HFFc6 (cell line): ENCODE measurements around the gene POC1A. TPM values are rescaled to one million over a fixed set of nuclear protein-coding genes. Genes with fewer than 3 reads are reported as not detected.

Source experiments
- DNase-seq: peaks from one replicate; pipeline ENCODE4 v3.0.0-alpha.2; 2018
- H3K27ac Mint-ChIP-seq: 2 replicates; pipeline ENCODE4 v1.8.0; 2020; ENCODE audit warnings: mild to moderate bottlenecking, mixed read lengths
- H3K27me3 Mint-ChIP-seq: 2 replicates; pipeline ENCODE4 v1.8.0; 2021; ENCODE audit warnings: mild to moderate bottlenecking, moderate library complexity, mixed read lengths; ENCODE audit not compliant: insufficient read depth
- H3K36me3 Mint-ChIP-seq: 2 replicates; pipeline ENCODE4 v1.8.0; 2021; ENCODE audit warnings: low read depth, mixed read lengths
- H3K4me1 Mint-ChIP-seq: 2 replicates; pipeline ENCODE4 v1.8.0; 2020; ENCODE audit warnings: low read depth, mixed read lengths
- H3K4me3 Mint-ChIP-seq: 2 replicates; pipeline ENCODE4 v1.8.0; 2020; ENCODE audit warnings: mild to moderate bottlenecking, moderate library complexity, mixed read lengths
- H3K9me3 Mint-ChIP-seq: 2 replicates; pipeline ENCODE4 v1.8.0; 2020; ENCODE audit warnings: mild to moderate bottlenecking, mixed read lengths
- long read RNA-seq: library from polyadenylated mRNA; unstranded; transcript quantifications from one replicate; pipeline ENCODE4 v2.0.0, GENCODE V29; 2019
- total RNA-seq, 6 experiments: library from RNA; stranded (reverse); fragmentation: NEBNext Ultra II Directional; extraction: Animal tissue kit (Norgen Biotek cat#: 25700); gene quantifications; 2 replicates in 1 of 6; 3 replicates in 5 of 6; pipeline ENCODE4 v1.2.3, GENCODE V29; 2021
- TF ChIP-seq, protein P1 (sequence below): fragments of 200-600 bp; sonication (generic); IDR thresholded peaks from 2 replicates; pipeline ENCODE4 v1.5.0; 2021; ENCODE audit warnings: antibody characterized with exemption, mild to moderate bottlenecking

POC1A gene
- total RNA-seq, result 10 to 100 TPM; 11.0 to 21.3 (median 20.5) TPM
- long read RNA-seq, transcript POC1A-201 (11 exons, 1,898 nt), result major isoform, 16 of 29 reads
- long read RNA-seq, transcript POC1A-202 (10 exons, 1,999 nt), result minor isoform, 7 of 29 reads
- long read RNA-seq, partial matches to known transcripts, result 1 of 29 reads
- long read RNA-seq, other reads (novel, unspliced or antisense), result 3 of 29 reads

DNA sequence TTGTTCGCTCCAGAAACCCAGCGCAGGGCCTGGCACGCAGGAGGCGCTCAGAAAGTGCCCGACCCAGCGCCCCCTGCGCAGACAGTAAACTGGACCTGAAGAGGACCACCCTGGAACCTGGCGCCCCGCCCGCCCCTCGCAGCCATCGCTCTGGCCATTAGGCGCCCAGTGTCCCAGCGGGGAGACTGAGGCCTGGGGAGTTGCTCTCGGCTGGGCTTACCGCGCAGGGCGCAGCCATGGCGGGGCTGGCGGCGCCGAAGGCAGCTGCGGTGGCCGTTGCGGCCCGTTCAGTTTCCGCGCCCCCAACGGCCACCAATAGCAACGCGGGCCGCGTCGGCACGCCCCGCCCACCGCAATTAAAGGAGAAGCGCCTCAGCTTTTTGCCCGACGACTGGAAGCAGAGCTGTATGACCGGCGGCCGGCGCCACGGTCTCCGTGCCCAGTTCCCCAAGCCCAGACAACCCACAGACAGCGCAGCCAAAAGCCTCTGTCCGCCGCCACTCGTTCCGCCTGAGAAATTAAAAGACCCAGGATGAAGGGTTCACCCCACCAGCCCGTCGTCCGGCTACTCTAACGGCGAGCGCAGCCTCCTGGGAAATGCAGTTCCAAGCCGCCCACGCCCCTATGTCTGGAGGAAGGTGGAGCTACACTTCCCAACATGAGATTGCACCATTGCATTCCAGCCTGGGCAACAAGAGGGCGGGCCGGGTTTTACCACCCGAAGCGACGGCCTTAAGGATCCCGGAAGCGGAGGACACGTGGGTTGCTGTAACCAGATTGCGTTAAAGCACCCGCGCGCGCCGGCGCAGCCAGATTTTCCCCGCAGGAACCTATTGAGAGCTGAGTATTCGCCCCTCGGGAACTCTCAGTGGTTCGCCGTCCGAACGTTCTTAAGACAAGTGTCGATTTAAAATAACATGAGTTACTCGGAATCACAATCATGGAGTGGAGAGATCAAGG lies at the start of gene POC1A:
TSS of gene POC1A (minus strand) at position 289 of the 960 bp plus-strand sequence. CDS start at position 238, 51 bp downstream.
- H3K4me1 Mint-ChIP-seq, result peaks cover 20% of the 10 kb centered on the region
- peak within 1 kb of the TSS; percentile 93 for H3K27ac Mint-ChIP-seq
- H3K9me3 Mint-ChIP-seq, result no peaks in the 10 kb centered on the region
- H3K27me3 Mint-ChIP-seq, result no peaks in the 10 kb centered on the region
- DNase-seq, result peak; percentile 95
- TF ChIP-seq, protein P1, sequence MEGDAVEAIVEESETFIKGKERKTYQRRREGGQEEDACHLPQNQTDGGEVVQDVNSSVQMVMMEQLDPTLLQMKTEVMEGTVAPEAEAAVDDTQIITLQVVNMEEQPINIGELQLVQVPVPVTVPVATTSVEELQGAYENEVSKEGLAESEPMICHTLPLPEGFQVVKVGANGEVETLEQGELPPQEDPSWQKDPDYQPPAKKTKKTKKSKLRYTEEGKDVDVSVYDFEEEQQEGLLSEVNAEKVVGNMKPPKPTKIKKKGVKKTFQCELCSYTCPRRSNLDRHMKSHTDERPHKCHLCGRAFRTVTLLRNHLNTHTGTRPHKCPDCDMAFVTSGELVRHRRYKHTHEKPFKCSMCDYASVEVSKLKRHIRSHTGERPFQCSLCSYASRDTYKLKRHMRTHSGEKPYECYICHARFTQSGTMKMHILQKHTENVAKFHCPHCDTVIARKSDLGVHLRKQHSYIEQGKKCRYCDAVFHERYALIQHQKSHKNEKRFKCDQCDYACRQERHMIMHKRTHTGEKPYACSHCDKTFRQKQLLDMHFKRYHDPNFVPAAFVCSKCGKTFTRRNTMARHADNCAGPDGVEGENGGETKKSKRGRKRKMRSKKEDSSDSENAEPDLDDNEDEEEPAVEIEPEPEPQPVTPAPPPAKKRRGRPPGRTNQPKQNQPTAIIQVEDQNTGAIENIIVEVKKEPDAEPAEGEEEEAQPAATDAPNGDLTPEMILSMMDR, result peak; percentile 69
- 0 out of 2 replicates have a peak, but pooled peaks cover 2% of the 10 kb centered on the region for H3K36me3 Mint-ChIP-seq
- H3K4me3 Mint-ChIP-seq, result peak within 1 kb of the TSS; percentile 95

DNA sequence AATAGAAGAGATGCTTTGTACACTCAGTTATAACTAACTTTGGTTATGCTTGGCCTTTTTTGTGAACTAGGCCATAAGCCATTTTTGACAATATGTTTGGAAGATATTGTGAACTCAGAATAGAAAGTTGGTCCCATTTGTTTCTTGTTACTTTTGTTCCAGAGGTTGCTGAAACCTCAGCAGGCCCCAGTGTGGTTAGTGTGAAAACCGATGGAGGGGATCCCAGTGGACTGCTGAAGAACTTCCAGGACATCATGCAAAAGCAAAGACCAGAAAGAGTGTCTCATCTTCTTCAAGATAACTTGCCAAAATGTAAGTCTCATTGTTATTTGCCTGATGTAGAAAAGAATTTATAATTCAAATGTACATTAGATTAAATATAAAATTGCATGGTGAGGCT lies 49.5 kb upstream of the POC1A start:
- no peaks in the 10 kb centered on the region; the same call in 1 of the 2 replicates for H3K27me3 Mint-ChIP-seq
- TF ChIP-seq, protein P1, result no peak
- peaks cover 58% of the 10 kb centered on the region for H3K36me3 Mint-ChIP-seq
- H3K9me3 Mint-ChIP-seq, result no peaks in the 10 kb centered on the region
- DNase-seq, result no peak
- H3K27ac Mint-ChIP-seq, result no peak overlapping the region
- H3K4me1 Mint-ChIP-seq, result peaks cover 21% of the 10 kb centered on the region
- H3K4me3 Mint-ChIP-seq, result no peak overlapping the region

DNA sequence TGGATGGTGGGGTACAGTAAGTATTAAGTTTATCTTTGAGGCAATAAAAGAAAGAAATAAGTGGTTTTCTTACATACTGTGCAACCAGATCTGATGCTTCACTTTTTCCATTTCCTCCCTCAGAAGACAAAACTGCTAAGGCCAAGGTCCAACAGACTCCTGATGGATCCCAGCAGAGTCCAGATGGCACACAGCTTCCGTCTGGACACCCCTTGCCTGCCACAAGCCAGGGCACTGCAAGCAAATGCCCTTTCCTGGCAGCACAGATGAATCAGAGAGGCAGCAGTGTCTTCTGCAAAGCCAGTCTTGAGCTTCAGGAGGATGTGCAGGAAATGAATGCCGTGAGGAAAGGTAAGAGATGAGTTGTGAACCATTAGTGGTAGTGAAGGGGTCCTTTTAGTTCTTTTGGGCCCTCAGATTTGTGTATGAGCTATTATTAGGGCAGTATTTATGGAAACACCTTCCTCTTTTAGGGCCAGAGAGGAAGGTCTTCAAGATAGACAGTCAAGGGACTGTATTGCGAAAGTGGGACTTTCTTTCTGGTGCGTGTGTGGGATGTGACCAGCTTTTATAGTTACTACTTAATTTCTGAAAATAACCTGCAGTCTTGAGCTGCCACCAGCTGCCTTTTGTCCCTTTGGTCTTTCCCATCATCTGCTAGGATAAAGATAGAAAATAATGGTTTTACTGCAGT lies 48.3 kb upstream of the POC1A start:
- Mint-ChIP-seq H3K27me3 (peaks cover 4% of the 10 kb centered on the region), H3K4me3 (no peak overlapping the region), H3K27ac (no peak overlapping the region), H3K4me1 (peaks cover 27% of the 10 kb centered on the region), H3K36me3 (peaks cover 53% of the 10 kb centered on the region), H3K9me3 (no peaks in the 10 kb centered on the region)
- DNase-seq, result no peak
- TF ChIP-seq, protein P1, result no peak

DNA sequence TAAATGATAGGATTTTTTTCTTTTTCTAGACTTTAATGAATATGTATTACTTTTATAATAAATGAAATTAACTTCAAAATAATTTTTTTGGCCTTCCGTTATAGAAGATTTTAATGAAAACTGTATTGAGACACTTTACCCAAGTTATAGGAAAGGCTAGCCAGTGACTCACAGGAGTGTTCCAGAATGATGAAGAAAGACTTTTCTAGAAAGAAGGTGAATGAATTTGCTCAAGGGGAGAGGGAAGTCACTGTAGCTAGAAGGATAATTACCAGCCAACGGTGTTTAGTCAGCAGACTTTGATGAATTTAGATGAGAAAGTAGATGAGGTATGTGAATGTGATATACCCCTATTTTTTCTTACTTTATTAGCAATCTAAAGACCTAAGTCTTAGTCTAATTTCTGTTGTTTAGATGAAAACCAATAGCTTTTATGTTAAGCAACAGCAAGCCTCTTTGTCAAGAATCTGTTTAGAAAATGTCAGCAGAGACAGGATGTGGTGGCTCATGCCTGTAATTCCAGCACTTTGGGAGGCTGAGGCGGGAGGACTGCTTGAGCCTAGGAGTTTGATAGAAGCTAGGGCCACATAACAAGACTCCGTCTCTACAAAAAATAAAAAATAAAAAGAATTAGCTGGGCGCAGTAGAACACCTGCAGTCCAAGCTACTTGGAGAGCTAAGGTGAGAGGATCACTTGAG lies 46.9 kb upstream of the POC1A start:
- Mint-ChIP-seq H3K27me3 (peaks cover 6% of the 10 kb centered on the region), H3K4me1 (peaks cover 40% of the 10 kb centered on the region), H3K9me3 (no peaks in the 10 kb centered on the region), H3K36me3 (peaks cover 42% of the 10 kb centered on the region), H3K4me3 (no peak overlapping the region), H3K27ac (no peak overlapping the region; the same call in 1 of the 2 replicates)
- TF ChIP-seq, protein P1, result no peak
- DNase-seq, result no peak
